Stimulated activated CD4-positive, alpha-beta T cell treated with anti-CD3 and anti-CD28 coated beads, TNF-alpha, amount 100 ng/mL, for 1 hour (primary cell): ENCODE results near the gene TSPYL4.
A peak's percentile ranks its signal among the peaks of the same experiment; 100 is the strongest.
"Not testable (repeated sequence)": the region's sequence is repeated elsewhere in the genome, so short reads cannot be mapped to it uniquely, and the experiment has no call there.

ENCODE experiments used
- DNase-seq, 3 donors: peaks; one replicate each; pipeline ENCODE4 v3.0.0-alpha.2; 2020; ENCODE audit warnings: low read depth in 3 of 3, low spot score in 1 of 3

Gene TSPYL4

GRCh38 chr6:116253505-116254296 is at the start of gene TSPYL4:
Gene TSPYL4, minus strand, starts transcription at chr6:116254075. Its CDS starts 67 bp downstream, at chr6:116254008.
- DNase-seq: peak; percentile 74 to 78 (median 78)

- DNase-seq: no peak
Measured at GRCh38 chr6:116301104-116301503, 47.2 kb upstream of the TSPYL4 start.

- DNase-seq: no peak
Measured at GRCh38 chr6:116300566-116300965, 46.7 kb upstream of the TSPYL4 start.

GRCh38 chr6:116298973-116299372 is 45.1 kb upstream of the TSPYL4 start:
- no peak for DNase-seq

GRCh38 chr6:116298273-116298672 is 44.4 kb upstream of the TSPYL4 start:
- no peak for DNase-seq

GRCh38 chr6:116292553-116292952 is 38.7 kb upstream of the TSPYL4 start:
- no peak for DNase-seq

GRCh38 chr6:116291701-116292396 is 38.0 kb upstream of the TSPYL4 start:
- no peak for DNase-seq

GRCh38 chr6:116290799-116291198 is 36.9 kb upstream of the TSPYL4 start:
- DNase-seq: no peak

- DNase-seq: no peak
Measured at GRCh38 chr6:116289876-116290275, 36.0 kb upstream of the TSPYL4 start.

GRCh38 chr6:116287689-116288282 is 33.9 kb upstream of the TSPYL4 start:
- no peak for DNase-seq

GRCh38 chr6:116286773-116287358 is 33.0 kb upstream of the TSPYL4 start:
- no peak for DNase-seq

GRCh38 chr6:116284984-116285383 is 31.1 kb upstream of the TSPYL4 start:
- not testable (repeated sequence) for DNase-seq

GRCh38 chr6:116283191-116283590 is 29.3 kb upstream of the TSPYL4 start:
- DNase-seq: no peak

GRCh38 chr6:116282698-116283097 is 28.8 kb upstream of the TSPYL4 start:
- no peak for DNase-seq

- DNase-seq: no peak
Measured at GRCh38 chr6:116280933-116281316, 27.1 kb upstream of the TSPYL4 start.

GRCh38 chr6:116280161-116280932 is 26.5 kb upstream of the TSPYL4 start:
- no peak for DNase-seq

- DNase-seq: peak; percentile 82 to 87 (median 84)
Measured at GRCh38 chr6:116279232-116280160, 25.6 kb upstream of the TSPYL4 start, which contains the start of gene TSPYL1. Gene TSPYL1, minus strand, starts transcription at chr6:116279930. Its CDS starts 100 bp downstream, at chr6:116279830.

- DNase-seq: no peak
Measured at GRCh38 chr6:116278854-116279231, 25.0 kb upstream of the TSPYL4 start.

GRCh38 chr6:116278481-116278829 is 24.6 kb upstream of the TSPYL4 start:
- DNase-seq: no peak

- no peak for DNase-seq
Measured at GRCh38 chr6:116277124-116277523, 23.2 kb upstream of the TSPYL4 start.
